Esophagus mucosa (tissue), 1 donor: Measurements from ENCODE around the gene CA4. TPM values are rescaled to one million over a fixed set of nuclear protein-coding genes. Genes with fewer than 3 reads are reported as not detected.
"Not testable (repeated sequence)": the region's sequence is repeated elsewhere in the genome, so short reads cannot be mapped to it uniquely, and the experiment has no call there.

Experiments used
- ATAC-seq: fragments of 200-7000 bp; cut with Tn5 transposase; one replicate; pipeline ENCODE4 v1.9.1; 2020
- total RNA-seq: library from RNA; stranded (reverse); gene quantifications from one replicate; pipeline ENCODE4 v1.2.4, GENCODE V29; 2023
- donor health status: DM: yes; HTN: yes; CAD: no.

The CA4 gene
- total RNA-seq, 1 donor from 2014 or later, result 0.36 TPM

GRCh38 chr17:60176763-60177162 is 27.0 kb downstream of the CA4 start:
- not testable (repeated sequence) for ATAC-seq

GRCh38 chr17:60178180-60178579 is 28.4 kb downstream of the CA4 start:
- not testable (repeated sequence) for ATAC-seq

- ATAC-seq, result not testable (repeated sequence)
These were observed 30.6 kb downstream of the CA4 start for GRCh38 chr17:60180380-60180779.

GRCh38 chr17:60186372-60186771 is 36.6 kb downstream of the CA4 start:
- ATAC-seq, result not testable (repeated sequence)

- ATAC-seq, result not testable (repeated sequence)
These were observed 37.3 kb downstream of the CA4 start for GRCh38 chr17:60186846-60187745.

GRCh38 chr17:60188759-60189158 is 39.0 kb downstream of the CA4 start:
- ATAC-seq, result no peak

GRCh38 chr17:60190032-60190431 is 40.3 kb downstream of the CA4 start:
- not testable (repeated sequence) for ATAC-seq

GRCh38 chr17:60193032-60193431 is 43.3 kb downstream of the CA4 start:
- not testable (repeated sequence) for ATAC-seq

- no peak for ATAC-seq
These were observed 43.7 kb downstream of the CA4 start for GRCh38 chr17:60193482-60193881.

- ATAC-seq, result not testable (repeated sequence)
These were observed 44.4 kb downstream of the CA4 start for GRCh38 chr17:60194141-60194540.

- not testable (repeated sequence) for ATAC-seq
These were observed 48.9 kb downstream of the CA4 start for GRCh38 chr17:60198630-60199029.

- ATAC-seq, result not testable (repeated sequence)
These were observed 56.0 kb downstream of the CA4 start for GRCh38 chr17:60205782-60206181.

- ATAC-seq, result not testable (repeated sequence)
These were observed 58.5 kb downstream of the CA4 start for GRCh38 chr17:60208302-60208701.

Other genes starting within 250 kb of the CA4 start
- 10.1 TPM for gene RNFT1, start 185.2 kb upstream of the CA4 start, total RNA-seq
- 8.2 TPM for gene HEATR6, start 71.1 kb upstream of the CA4 start, total RNA-seq
- gene USP32, start 242.2 kb downstream of the CA4 start, total RNA-seq, result 53.5 TPM